Measurements from ENCODE around the gene PNKD.

Gene PNKD

DNA sequence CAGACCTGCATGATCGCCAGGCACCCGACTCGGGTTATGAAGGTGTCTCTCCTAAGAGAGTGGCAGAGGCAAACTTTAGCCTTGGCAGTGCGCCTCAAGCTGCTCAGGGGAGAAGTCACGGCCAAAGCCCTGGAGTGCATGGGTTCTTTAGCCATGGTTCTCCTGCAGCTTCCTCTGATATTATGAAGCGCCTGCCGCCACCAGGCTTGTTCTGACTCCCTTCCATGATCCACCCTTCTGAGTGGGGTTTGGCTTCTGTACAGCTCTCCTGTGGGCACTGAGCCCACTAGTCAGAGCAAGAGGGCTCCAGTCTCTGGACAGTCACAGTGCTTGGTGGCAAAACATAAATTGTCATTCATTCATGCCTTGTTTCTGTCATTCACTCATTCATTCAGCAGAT, 47.9 kb downstream of the PNKD start:
- TF ChIP-seq ZBTB7A (IDR thresholded peaks at IDR 0.05; ENCODE audit: low read depth) (no peak), RAD21 (IDR thresholded peaks at IDR 0.05; ENCODE audit: low read depth) (no peak), CREB1 (IDR thresholded peaks at IDR 0.05; ENCODE audit: low read depth) (no peak), NFIC (IDR thresholded peaks at IDR 0.05) (no peak), EP300 (IDR thresholded peaks at IDR 0.05; ENCODE audit: borderline replicate concordance) (no peak), TAF1 (IDR thresholded peaks at IDR 0.05; ENCODE audit: low read depth) (no peak), YY1 (IDR thresholded peaks at IDR 0.05; ENCODE audit: low read depth) (no peak)

DNA sequence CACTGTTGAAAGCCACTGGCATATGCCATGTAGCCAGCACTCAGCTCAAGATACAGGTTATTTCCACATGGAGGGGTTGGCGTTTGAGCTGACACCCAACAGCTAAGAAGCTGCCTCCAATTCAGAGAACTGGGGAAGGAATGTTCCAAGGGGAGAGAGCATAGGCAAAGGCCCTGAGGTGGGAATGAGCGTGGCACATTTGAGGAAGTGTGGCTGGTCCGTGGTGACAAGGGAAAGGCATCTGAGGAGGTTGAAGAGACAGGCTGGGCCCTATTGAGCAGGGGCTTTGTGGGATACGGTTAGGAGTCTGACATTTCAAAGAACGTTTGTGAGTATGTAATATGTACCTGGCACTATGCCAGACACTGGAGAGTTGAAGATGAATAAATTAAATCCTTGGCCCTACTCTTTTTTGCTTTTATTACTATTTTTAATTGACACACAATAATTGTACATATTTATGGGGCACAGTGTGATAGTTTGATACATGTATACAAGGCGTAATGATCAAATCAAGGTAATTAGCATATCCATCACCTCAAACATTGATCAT, 49.6 kb downstream of the PNKD start:
- TF ChIP-seq NFIC (IDR thresholded peaks at IDR 0.05) (peak; percentile 61), CREB1 (IDR thresholded peaks at IDR 0.05; ENCODE audit: low read depth) (no peak), TCF12 (IDR thresholded peaks at IDR 0.05; ENCODE audit: low read depth) (no peak)

DNA sequence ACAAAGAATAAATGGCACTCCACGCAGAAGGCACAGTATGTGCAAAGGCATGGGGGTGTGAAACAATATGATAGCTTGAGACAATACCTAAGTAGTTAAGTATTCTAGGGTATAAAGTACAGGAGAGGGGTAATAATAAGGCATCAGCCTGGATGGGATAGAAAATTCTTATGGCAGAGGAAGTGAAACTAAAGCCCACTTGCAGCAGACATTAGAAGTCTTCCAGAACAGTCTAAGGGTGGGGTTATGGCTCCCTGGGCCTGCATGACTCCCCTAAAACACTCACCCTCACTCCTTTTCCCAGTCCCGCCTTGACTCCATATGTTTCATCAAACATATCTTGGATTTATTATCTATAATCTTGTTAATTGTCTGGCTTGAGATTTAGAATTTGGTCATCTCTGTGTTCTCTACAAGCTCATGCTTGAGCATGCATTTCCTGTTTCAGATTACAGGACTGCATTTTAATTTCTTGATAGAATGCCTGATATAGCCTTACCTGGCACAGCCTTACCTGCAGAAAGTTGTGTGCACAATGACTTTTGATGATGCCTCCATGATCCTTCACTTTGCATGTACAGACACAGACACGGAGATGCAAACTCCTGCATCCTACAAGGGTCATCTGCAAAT, 50.5 kb downstream of the PNKD start:
- TF ChIP-seq EGR1 (IDR thresholded peaks at IDR 0.05): no peak
- TF ChIP-seq, protein P1, sequence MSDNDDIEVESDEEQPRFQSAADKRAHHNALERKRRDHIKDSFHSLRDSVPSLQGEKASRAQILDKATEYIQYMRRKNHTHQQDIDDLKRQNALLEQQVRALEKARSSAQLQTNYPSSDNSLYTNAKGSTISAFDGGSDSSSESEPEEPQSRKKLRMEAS (IDR thresholded peaks at IDR 0.05): no peak
- TF ChIP-seq YY1 (IDR thresholded peaks at IDR 0.05; ENCODE audit: low read depth): no peak
- TF ChIP-seq CREB1 (IDR thresholded peaks at IDR 0.05; ENCODE audit: low read depth): no peak
- TF ChIP-seq, protein P2, sequence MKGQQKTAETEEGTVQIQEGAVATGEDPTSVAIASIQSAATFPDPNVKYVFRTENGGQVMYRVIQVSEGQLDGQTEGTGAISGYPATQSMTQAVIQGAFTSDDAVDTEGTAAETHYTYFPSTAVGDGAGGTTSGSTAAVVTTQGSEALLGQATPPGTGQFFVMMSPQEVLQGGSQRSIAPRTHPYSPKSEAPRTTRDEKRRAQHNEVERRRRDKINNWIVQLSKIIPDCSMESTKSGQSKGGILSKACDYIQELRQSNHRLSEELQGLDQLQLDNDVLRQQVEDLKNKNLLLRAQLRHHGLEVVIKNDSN (IDR thresholded peaks at IDR 0.05): no peak
- no peak for TF ChIP-seq NFIC (IDR thresholded peaks at IDR 0.05)
- no peak for TF ChIP-seq RAD21 (IDR thresholded peaks at IDR 0.05; ENCODE audit: low read depth)
- no peak for TF ChIP-seq CEBPB (IDR thresholded peaks at IDR 0.05)
- no peak for TF ChIP-seq TCF12 (IDR thresholded peaks at IDR 0.05; ENCODE audit: low read depth)
- no peak for TF ChIP-seq TAF1 (IDR thresholded peaks at IDR 0.05; ENCODE audit: low read depth)
- no peak for TF ChIP-seq FOXM1 (IDR thresholded peaks at IDR 0.05; ENCODE audit: borderline replicate concordance, low read depth)
- no peak for TF ChIP-seq TEAD4 (IDR thresholded peaks at IDR 0.05)
- TF ChIP-seq, protein P3, sequence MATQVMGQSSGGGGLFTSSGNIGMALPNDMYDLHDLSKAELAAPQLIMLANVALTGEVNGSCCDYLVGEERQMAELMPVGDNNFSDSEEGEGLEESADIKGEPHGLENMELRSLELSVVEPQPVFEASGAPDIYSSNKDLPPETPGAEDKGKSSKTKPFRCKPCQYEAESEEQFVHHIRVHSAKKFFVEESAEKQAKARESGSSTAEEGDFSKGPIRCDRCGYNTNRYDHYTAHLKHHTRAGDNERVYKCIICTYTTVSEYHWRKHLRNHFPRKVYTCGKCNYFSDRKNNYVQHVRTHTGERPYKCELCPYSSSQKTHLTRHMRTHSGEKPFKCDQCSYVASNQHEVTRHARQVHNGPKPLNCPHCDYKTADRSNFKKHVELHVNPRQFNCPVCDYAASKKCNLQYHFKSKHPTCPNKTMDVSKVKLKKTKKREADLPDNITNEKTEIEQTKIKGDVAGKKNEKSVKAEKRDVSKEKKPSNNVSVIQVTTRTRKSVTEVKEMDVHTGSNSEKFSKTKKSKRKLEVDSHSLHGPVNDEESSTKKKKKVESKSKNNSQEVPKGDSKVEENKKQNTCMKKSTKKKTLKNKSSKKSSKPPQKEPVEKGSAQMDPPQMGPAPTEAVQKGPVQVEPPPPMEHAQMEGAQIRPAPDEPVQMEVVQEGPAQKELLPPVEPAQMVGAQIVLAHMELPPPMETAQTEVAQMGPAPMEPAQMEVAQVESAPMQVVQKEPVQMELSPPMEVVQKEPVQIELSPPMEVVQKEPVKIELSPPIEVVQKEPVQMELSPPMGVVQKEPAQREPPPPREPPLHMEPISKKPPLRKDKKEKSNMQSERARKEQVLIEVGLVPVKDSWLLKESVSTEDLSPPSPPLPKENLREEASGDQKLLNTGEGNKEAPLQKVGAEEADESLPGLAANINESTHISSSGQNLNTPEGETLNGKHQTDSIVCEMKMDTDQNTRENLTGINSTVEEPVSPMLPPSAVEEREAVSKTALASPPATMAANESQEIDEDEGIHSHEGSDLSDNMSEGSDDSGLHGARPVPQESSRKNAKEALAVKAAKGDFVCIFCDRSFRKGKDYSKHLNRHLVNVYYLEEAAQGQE (IDR thresholded peaks at IDR 0.05; ENCODE audit: low read depth): no peak
- TF ChIP-seq EP300 (IDR thresholded peaks at IDR 0.05; ENCODE audit: borderline replicate concordance): no peak

DNA sequence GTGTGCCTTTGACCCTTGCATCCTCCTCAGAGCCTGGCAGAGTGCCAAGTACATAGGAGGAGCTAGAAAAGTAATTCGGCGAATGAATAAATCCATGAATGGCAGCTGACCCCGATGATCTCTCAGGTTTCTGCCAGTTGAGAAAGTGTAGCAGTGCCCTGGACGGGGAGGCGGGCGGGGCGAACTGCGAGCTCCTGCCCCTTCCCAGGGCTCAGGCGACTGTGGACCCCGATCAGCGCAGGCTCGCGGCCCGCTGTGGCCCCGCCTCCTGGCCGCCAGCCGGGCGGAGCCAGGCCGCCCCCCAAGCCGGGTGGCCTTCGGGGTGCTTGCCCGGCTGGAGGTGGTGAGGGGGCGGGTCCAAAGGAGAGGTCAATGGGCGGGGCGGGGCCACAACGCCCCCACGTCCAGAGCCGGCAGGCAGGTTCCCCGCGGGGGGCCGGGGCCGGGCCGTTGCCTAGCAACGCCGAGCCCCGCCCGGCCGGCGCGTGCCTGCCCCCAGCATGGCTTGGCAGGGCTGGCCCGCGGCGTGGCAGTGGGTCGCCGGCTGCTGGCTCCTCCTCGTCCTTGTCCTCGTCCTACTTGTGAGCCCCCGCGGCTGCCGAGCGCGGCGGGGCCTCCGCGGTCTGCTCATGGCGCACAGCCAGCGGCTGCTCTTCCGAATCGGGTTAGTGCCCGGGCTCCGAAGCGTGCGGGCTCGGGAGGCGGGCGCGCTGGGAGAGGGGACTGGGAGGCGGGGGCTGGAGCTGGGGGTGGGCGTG, 52.6 kb downstream of the PNKD start:
- TF ChIP-seq TEAD4 (IDR thresholded peaks at IDR 0.05) (no peak; the same call in none of the 2 replicates), TAF1 (IDR thresholded peaks at IDR 0.05; ENCODE audit: low read depth) (peak; percentile 15; the same call in 1 of the 2 replicates), ZBTB7A (IDR thresholded peaks at IDR 0.05; ENCODE audit: low read depth) (no peak), EGR1 (IDR thresholded peaks at IDR 0.05) (peak; percentile 83), YY1 (IDR thresholded peaks at IDR 0.05; ENCODE audit: low read depth) (no peak), EP300 (IDR thresholded peaks at IDR 0.05; ENCODE audit: borderline replicate concordance) (no peak), CEBPB (IDR thresholded peaks at IDR 0.05) (no peak), NFIC (IDR thresholded peaks at IDR 0.05) (peak; percentile 93), TCF12 (IDR thresholded peaks at IDR 0.05; ENCODE audit: low read depth) (peak; percentile 15; the same call in 1 of the 2 replicates), FOXM1 (IDR thresholded peaks at IDR 0.05; ENCODE audit: borderline replicate concordance, low read depth) (no peak)
- TF ChIP-seq, protein P2 (IDR thresholded peaks at IDR 0.05): peak; percentile 44; the same call in 1 of the 2 replicates
- TF ChIP-seq, protein P1 (IDR thresholded peaks at IDR 0.05): no peak; the same call in 1 of the 2 replicates

DNA sequence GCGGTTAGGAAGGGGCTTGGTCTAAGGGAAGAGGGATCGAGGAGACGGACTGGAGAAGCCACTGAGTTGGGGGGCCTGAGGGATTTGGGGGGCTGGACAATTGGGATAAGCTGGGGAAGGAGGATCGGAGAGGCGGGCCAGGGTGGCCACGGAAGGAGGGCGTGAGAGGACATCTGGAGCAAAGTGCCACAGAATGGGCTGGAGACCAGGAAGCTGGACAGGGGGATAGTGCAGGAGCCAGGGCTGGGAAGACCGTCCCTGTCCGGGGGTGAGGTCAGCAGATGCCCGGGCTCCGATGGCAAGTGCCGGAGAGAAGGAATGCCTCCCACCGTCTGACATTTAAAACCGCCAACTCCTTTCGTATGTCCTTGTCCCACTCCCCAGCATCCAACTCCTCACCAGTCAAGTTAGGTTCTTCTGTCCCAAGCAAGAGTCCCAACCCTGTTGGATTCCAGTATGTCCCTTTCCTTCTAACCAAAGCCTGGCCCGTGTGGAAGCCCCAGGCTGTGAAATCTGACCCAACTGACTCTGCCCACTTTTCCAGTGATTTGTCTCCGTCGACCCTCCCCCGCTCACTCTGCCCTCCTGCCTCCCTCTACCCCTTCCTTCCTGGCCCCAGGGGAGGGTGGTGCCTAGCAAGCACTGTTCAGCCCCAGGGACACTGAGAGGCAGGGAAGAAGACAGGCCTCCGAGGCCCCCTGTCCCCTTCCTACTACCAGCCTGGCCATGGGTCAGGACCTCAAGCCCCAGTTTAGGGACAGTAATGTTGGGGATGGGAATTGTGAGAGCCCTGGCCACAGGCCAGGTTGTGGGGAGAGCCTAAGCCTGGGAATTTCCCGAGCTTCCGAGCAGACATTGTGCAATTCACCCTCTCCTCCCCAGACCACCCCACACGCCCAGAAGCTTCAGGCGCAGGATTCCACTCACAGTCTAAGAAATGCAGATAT, 53.5 kb downstream of the PNKD start:
- TF ChIP-seq, protein P1 (IDR thresholded peaks at IDR 0.05): no peak
- TF ChIP-seq NFIC (IDR thresholded peaks at IDR 0.05): peak; percentile 30; the same call in 1 of the 2 replicates
- TF ChIP-seq TAF1 (IDR thresholded peaks at IDR 0.05; ENCODE audit: low read depth): 0 out of 2 replicates have a peak, but pooled peaks have one; percentile 20
- peak; percentile 81 for TF ChIP-seq CEBPB (IDR thresholded peaks at IDR 0.05)
- no peak for TF ChIP-seq YY1 (IDR thresholded peaks at IDR 0.05; ENCODE audit: low read depth)
- TF ChIP-seq TEAD4 (IDR thresholded peaks at IDR 0.05): 0 out of 2 replicates have a peak, but pooled peaks have one; percentile 3
